Measurements from ENCODE around the gene SIGLEC5.

The SIGLEC5 gene

GRCh38 chr19:51567583-51567982 lies 62.6 kb downstream of the SIGLEC5 start:
- H3K4me3 ChIP-seq (ENCODE audit: insufficient read depth, low read length, poor library complexity, severe bottlenecking) = no peak overlapping the region
- no peak overlapping the region for H3K27ac ChIP-seq (ENCODE audit: low read depth, low read length)
- no peak overlapping the region for H3K9ac ChIP-seq (ENCODE audit: low read length)
- no peaks in the 10 kb centered on the region for H3K36me3 ChIP-seq (ENCODE audit: low read length)
- H3K9me3 ChIP-seq (ENCODE audit: insufficient read depth, low read length) = no peaks in the 10 kb centered on the region
- no peaks in the 10 kb centered on the region for H3F3A ChIP-seq (ENCODE audit: insufficient read depth)
- H3K4me2 ChIP-seq (ENCODE audit: low read depth, low read length, poor library complexity, severe bottlenecking) = no peak overlapping the region
- H3K79me2 ChIP-seq (ENCODE audit: insufficient read depth, low read length) = no peaks in the 10 kb centered on the region
- H4K20me1 ChIP-seq (ENCODE audit: low read depth, low read length) = no peaks in the 10 kb centered on the region
- TF ChIP-seq CTCF (IDR thresholded peaks at IDR 0.05; ENCODE audit: insufficient read depth, low read length, poor library complexity, severe bottlenecking) (no peak), EZH2phosphoT487 (conservative IDR thresholded peaks at IDR 0.05; ENCODE audit: low read length) (no peak)
- H3K27me3 ChIP-seq (ENCODE audit: low read length) = no peaks in the 10 kb centered on the region
- H2AFZ ChIP-seq (ENCODE audit: low read depth, low read length, severe bottlenecking) = no peak overlapping the region
- H3K9me2 ChIP-seq (replicated peaks; ENCODE audit: insufficient read depth, low read length) = no peaks in the 10 kb centered on the region

GRCh38 chr19:51566489-51567100 lies 63.6 kb downstream of the SIGLEC5 start:
- Histone ChIP-seq H3K9ac (ENCODE audit: low read length) (no peak overlapping the region), H3K36me3 (ENCODE audit: low read length) (no peaks in the 10 kb centered on the region), H4K20me1 (ENCODE audit: low read depth, low read length) (no peaks in the 10 kb centered on the region), H3K4me3 (ENCODE audit: insufficient read depth, low read length, poor library complexity, severe bottlenecking) (no peak overlapping the region), H3K27me3 (ENCODE audit: low read length) (no peaks in the 10 kb centered on the region), H3K9me3 (ENCODE audit: insufficient read depth, low read length) (no peaks in the 10 kb centered on the region), H3K79me2 (ENCODE audit: insufficient read depth, low read length) (no peaks in the 10 kb centered on the region), H3K4me2 (ENCODE audit: low read depth, low read length, poor library complexity, severe bottlenecking) (no peak overlapping the region), H3F3A (ENCODE audit: insufficient read depth) (no peaks in the 10 kb centered on the region), H3K27ac (ENCODE audit: low read depth, low read length) (no peak overlapping the region), H2AFZ (ENCODE audit: low read depth, low read length, severe bottlenecking) (no peak overlapping the region), H3K9me2 (replicated peaks; ENCODE audit: insufficient read depth, low read length) (no peaks in the 10 kb centered on the region)
- TF ChIP-seq CTCF (IDR thresholded peaks at IDR 0.05; ENCODE audit: insufficient read depth, low read length, poor library complexity, severe bottlenecking) = no peak
- no peak for TF ChIP-seq EZH2phosphoT487 (conservative IDR thresholded peaks at IDR 0.05; ENCODE audit: low read length)

GRCh38 chr19:51565583-51565982 lies 64.6 kb downstream of the SIGLEC5 start:
- TF ChIP-seq EZH2phosphoT487 (conservative IDR thresholded peaks at IDR 0.05; ENCODE audit: low read length) (no peak), CTCF (IDR thresholded peaks at IDR 0.05; ENCODE audit: insufficient read depth, low read length, poor library complexity, severe bottlenecking) (no peak)
- H3K27me3 ChIP-seq (ENCODE audit: low read length) = no peaks in the 10 kb centered on the region
- H3K27ac ChIP-seq (ENCODE audit: low read depth, low read length) = no peak overlapping the region
- no peaks in the 10 kb centered on the region for H3K36me3 ChIP-seq (ENCODE audit: low read length)
- no peak overlapping the region for H2AFZ ChIP-seq (ENCODE audit: low read depth, low read length, severe bottlenecking)
- H3F3A ChIP-seq (ENCODE audit: insufficient read depth) = no peaks in the 10 kb centered on the region
- no peaks in the 10 kb centered on the region for H3K79me2 ChIP-seq (ENCODE audit: insufficient read depth, low read length)
- no peak overlapping the region for H3K4me2 ChIP-seq (ENCODE audit: low read depth, low read length, poor library complexity, severe bottlenecking)
- H4K20me1 ChIP-seq (ENCODE audit: low read depth, low read length) = no peaks in the 10 kb centered on the region
- no peak overlapping the region for H3K4me3 ChIP-seq (ENCODE audit: insufficient read depth, low read length, poor library complexity, severe bottlenecking)
- H3K9me2 ChIP-seq (replicated peaks; ENCODE audit: insufficient read depth, low read length) = no peaks in the 10 kb centered on the region
- H3K9me3 ChIP-seq (ENCODE audit: insufficient read depth, low read length) = no peaks in the 10 kb centered on the region
- H3K9ac ChIP-seq (ENCODE audit: low read length) = no peak overlapping the region
